ENCODE measurements around the gene SEMA7A. TPM values are rescaled to one million over a fixed set of nuclear protein-coding genes. Genes with fewer than 3 reads are reported as not detected.
A peak's percentile ranks its signal among the peaks of the same experiment; 100 is the strongest.

Gene SEMA7A
- total RNA-seq, 6 experiments from 2014 or later, result 115 to 196 (median 129) TPM

GRCh38 chr15:74422652-74423430 lies 10.9 kb downstream of the SEMA7A start:
- H3K36me3 Mint-ChIP-seq (ENCODE audit: low read depth), result peaks cover 13% of the 10 kb centered on the region
- peak overlapping the region; percentile 76 for H3K4me3 Mint-ChIP-seq
- no peaks in the 10 kb centered on the region; the same call in 1 of the 2 replicates for H3K27me3 Mint-ChIP-seq (ENCODE audit: insufficient read depth)
- peak overlapping the region; percentile 80 for H3K27ac Mint-ChIP-seq
- peak; percentile 77 for DNase-seq
- peaks cover 100% of the 10 kb centered on the region for H3K4me1 Mint-ChIP-seq (ENCODE audit: low read depth)
- no peaks in the 10 kb centered on the region for H3K9me3 Mint-ChIP-seq
- TF ChIP-seq, protein P1, sequence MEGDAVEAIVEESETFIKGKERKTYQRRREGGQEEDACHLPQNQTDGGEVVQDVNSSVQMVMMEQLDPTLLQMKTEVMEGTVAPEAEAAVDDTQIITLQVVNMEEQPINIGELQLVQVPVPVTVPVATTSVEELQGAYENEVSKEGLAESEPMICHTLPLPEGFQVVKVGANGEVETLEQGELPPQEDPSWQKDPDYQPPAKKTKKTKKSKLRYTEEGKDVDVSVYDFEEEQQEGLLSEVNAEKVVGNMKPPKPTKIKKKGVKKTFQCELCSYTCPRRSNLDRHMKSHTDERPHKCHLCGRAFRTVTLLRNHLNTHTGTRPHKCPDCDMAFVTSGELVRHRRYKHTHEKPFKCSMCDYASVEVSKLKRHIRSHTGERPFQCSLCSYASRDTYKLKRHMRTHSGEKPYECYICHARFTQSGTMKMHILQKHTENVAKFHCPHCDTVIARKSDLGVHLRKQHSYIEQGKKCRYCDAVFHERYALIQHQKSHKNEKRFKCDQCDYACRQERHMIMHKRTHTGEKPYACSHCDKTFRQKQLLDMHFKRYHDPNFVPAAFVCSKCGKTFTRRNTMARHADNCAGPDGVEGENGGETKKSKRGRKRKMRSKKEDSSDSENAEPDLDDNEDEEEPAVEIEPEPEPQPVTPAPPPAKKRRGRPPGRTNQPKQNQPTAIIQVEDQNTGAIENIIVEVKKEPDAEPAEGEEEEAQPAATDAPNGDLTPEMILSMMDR (IDR thresholded peaks at IDR 0.05), result no peak

DNA sequence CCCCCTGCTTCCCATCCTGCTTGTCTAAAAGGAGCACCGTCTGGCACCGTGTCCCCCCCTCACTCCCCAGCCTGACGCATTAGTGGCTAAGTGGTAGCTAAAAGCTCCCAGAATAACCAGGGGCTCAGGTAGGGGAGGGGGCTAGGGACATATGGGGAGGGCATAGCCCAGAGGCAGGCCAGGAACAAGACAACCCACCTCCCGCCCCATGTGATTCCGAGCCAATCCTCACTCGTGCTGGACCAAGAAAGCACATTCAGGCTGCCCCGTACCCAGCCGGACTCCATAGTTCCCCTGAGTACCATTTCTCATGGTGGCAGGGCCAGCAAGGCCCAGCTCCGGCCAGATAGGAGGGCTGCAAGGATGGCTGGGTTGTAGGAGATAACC lies 11.5 kb downstream of the SEMA7A start:
- Mint-ChIP-seq H3K9me3 (no peaks in the 10 kb centered on the region), H3K4me3 (no peak overlapping the region; the same call in 1 of the 2 replicates), H3K27me3 (ENCODE audit: insufficient read depth) (no peaks in the 10 kb centered on the region; the same call in 1 of the 2 replicates), H3K4me1 (ENCODE audit: low read depth) (peaks cover 100% of the 10 kb centered on the region), H3K36me3 (ENCODE audit: low read depth) (peaks cover 16% of the 10 kb centered on the region), H3K27ac (peak overlapping the region; percentile 80)
- TF ChIP-seq, protein P1 (IDR thresholded peaks at IDR 0.05), result no peak
- DNase-seq, result no peak

DNA sequence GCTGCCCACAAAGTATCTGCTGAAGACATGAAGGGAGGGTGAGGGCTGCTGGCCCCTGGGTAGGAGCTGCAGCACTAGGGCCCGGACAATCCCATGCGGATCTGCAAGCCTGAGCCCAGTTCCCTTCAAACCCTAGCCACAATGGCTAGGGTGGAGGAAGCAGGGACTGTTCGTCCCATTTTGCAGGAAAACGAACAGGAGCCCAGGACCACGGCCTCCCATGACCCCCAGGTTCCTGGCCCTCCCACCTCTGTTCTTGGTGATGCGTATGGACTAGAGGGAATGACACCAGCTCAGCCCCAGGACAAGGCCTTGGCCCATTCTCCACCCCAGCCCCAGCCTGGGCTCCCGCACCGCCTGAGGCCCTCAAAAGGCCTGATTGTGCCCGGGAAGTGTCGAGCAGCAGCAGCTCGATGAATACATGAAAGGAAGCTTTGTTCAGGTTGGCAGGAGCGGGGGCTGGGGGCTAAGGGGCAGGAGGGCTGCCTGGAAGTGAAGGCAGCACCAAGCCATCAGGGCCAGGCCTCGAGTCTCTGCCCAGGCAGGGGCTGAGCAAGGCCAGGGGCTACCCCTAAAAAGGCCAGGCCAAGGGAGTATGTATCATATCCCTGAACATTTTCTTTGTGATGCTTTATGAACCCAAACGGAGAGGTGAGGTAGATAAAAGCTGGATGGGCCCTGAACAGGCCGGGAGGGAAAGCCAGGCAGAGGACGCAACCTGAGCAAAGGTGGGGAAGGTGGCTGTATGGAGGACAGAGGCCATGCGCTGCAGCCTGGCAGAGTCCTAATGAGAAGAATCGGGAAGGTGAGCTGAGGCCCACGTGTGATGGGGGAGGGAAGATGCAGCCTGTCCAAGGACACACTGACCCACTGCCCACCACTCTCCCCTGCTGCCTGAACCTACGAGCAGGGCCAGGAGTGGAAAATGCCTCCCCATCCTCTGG lies 12.2 kb downstream of the SEMA7A start:
- peak overlapping the region; percentile 54 for H3K4me3 Mint-ChIP-seq

GRCh38 chr15:74420193-74420905 lies 13.4 kb downstream of the SEMA7A start:
- H3K36me3 Mint-ChIP-seq (ENCODE audit: low read depth), result peaks cover 19% of the 10 kb centered on the region
- TF ChIP-seq, protein P1 (IDR thresholded peaks at IDR 0.05), result no peak
- DNase-seq, result peak; percentile 59
- H3K27me3 Mint-ChIP-seq (ENCODE audit: insufficient read depth), result peaks cover 2% of the 10 kb centered on the region
- peak overlapping the region; percentile 80 for H3K27ac Mint-ChIP-seq
- H3K9me3 Mint-ChIP-seq, result no peaks in the 10 kb centered on the region
- H3K4me1 Mint-ChIP-seq (ENCODE audit: low read depth), result peaks cover 99% of the 10 kb centered on the region
- H3K4me3 Mint-ChIP-seq, result peak overlapping the region; percentile 51

More for the DNA sequence above, 12.2 kb downstream of the SEMA7A start:
- DNase-seq, result no peak
- peaks cover 16% of the 10 kb centered on the region for H3K36me3 Mint-ChIP-seq (ENCODE audit: low read depth)
- H3K9me3 Mint-ChIP-seq, result no peaks in the 10 kb centered on the region
- TF ChIP-seq, protein P1 (IDR thresholded peaks at IDR 0.05), result no peak
- peak overlapping the region; percentile 80 for H3K27ac Mint-ChIP-seq
- peaks cover 2% of the 10 kb centered on the region for H3K27me3 Mint-ChIP-seq (ENCODE audit: insufficient read depth)
- peaks cover 100% of the 10 kb centered on the region for H3K4me1 Mint-ChIP-seq (ENCODE audit: low read depth)

DNA sequence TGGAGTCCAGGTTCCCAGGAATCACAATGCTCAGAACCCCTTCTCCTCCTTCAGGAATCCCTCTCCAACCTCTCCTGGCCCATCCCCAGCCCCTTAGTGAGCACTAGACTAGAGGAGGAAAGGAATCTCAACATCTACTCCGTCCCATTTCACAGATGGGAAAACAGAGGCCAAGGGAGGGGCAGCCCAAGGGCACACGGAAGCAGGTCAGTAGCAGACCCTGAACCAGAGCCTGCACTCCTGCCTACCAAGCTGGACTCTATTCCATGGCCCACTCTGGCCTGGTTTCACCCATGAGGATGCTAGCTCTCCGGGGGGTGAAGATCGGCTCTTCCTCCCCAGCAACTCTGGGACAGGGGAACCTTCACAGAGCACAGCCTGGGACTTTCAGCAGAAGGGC lies 14.3 kb downstream of the SEMA7A start:
- H3K27ac Mint-ChIP-seq, result peak overlapping the region; percentile 80
- H3K4me1 Mint-ChIP-seq (ENCODE audit: low read depth), result peaks cover 99% of the 10 kb centered on the region
- peaks cover 2% of the 10 kb centered on the region for H3K27me3 Mint-ChIP-seq (ENCODE audit: insufficient read depth)
- H3K36me3 Mint-ChIP-seq (ENCODE audit: low read depth), result peaks cover 18% of the 10 kb centered on the region
- H3K9me3 Mint-ChIP-seq, result no peaks in the 10 kb centered on the region
- DNase-seq, result no peak
- TF ChIP-seq, protein P1 (IDR thresholded peaks at IDR 0.05), result no peak
- H3K4me3 Mint-ChIP-seq, result no peak overlapping the region

All from HFFc6 (cell line).